ENCODE results near the gene RABAC1. TPM values are rescaled to one million over a fixed set of nuclear protein-coding genes. Genes with fewer than 3 reads are reported as not detected.
"Not testable (repeated sequence)": the region's sequence is repeated elsewhere in the genome, so short reads cannot be mapped to it uniquely, and the experiment has no call there.

Gene RABAC1
- polyA plus RNA-seq, 1 experiment = 149 TPM

GRCh38 chr19:41918095-41918494, 41.0 kb downstream of the RABAC1 start:
- no peak for DNase-seq (ENCODE audit: low read depth, low spot score)
- Histone ChIP-seq H3K4me3 (ENCODE audit: low read depth, low read length) (no peak overlapping the region), H3K9me3 (ENCODE audit: control insufficient read depth, insufficient read depth, low read length) (peaks cover 5% of the 10 kb centered on the region), H3K27me3 (ENCODE audit: control insufficient read depth, insufficient read depth, low read length) (peaks cover 79% of the 10 kb centered on the region), H3K27ac (ENCODE audit: low read depth, low read length) (no peak overlapping the region)
- ChIA-PET CTCF (no interaction called here), POLR2A (no interaction called here)
- TF ChIP-seq, protein P1, sequence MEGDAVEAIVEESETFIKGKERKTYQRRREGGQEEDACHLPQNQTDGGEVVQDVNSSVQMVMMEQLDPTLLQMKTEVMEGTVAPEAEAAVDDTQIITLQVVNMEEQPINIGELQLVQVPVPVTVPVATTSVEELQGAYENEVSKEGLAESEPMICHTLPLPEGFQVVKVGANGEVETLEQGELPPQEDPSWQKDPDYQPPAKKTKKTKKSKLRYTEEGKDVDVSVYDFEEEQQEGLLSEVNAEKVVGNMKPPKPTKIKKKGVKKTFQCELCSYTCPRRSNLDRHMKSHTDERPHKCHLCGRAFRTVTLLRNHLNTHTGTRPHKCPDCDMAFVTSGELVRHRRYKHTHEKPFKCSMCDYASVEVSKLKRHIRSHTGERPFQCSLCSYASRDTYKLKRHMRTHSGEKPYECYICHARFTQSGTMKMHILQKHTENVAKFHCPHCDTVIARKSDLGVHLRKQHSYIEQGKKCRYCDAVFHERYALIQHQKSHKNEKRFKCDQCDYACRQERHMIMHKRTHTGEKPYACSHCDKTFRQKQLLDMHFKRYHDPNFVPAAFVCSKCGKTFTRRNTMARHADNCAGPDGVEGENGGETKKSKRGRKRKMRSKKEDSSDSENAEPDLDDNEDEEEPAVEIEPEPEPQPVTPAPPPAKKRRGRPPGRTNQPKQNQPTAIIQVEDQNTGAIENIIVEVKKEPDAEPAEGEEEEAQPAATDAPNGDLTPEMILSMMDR (IDR thresholded peaks at IDR 0.05; ENCODE audit: low read depth, low read length) = no peak

DNA sequence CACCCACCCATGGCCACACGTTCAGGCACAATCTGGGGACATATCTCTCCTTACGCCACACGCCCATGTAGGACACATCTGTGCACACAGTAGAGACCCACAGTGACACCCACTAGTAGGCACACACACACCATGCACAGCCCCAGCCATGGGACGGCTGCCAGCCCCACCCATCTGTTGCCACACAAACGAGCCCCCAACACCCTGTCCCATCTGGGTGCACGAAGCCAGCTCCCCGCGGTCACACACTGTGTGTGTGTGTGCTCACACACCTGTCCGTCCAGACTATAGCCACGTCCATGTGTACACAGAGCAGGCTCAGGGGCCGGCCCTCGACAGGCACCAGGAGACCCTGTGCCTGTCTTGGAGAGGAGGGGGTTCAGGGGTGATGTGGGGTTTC, 41.4 kb downstream of the RABAC1 start:
- Histone ChIP-seq H3K27me3 (ENCODE audit: control insufficient read depth, insufficient read depth, low read length) (peaks cover 78% of the 10 kb centered on the region), H3K9me3 (ENCODE audit: control insufficient read depth, insufficient read depth, low read length) (peaks cover 5% of the 10 kb centered on the region), H3K27ac (ENCODE audit: low read depth, low read length) (no peak overlapping the region), H3K4me3 (ENCODE audit: low read depth, low read length) (no peak overlapping the region)
- ChIA-PET POLR2A (no interaction called here), CTCF (no interaction called here)
- TF ChIP-seq, protein P1 (IDR thresholded peaks at IDR 0.05; ENCODE audit: low read depth, low read length) = no peak
- no peak for DNase-seq (ENCODE audit: low read depth, low spot score)

- CTCF ChIA-PET = no interaction called here
- no peak for DNase-seq (ENCODE audit: low read depth, low spot score)
- peaks cover 3% of the 10 kb centered on the region for H3K9me3 ChIP-seq (ENCODE audit: control insufficient read depth, insufficient read depth, low read length)
- H3K27ac ChIP-seq (ENCODE audit: low read depth, low read length) = no peak overlapping the region
- H3K27me3 ChIP-seq (ENCODE audit: control insufficient read depth, insufficient read depth, low read length) = peaks cover 77% of the 10 kb centered on the region
- TF ChIP-seq, protein P1 (IDR thresholded peaks at IDR 0.05; ENCODE audit: low read depth, low read length) = no peak
- no peak overlapping the region for H3K4me3 ChIP-seq (ENCODE audit: low read depth, low read length)
- POLR2A ChIA-PET = no interaction called here
Observed at GRCh38 chr19:41915776-41916414, 43.2 kb downstream of the RABAC1 start.

DNA sequence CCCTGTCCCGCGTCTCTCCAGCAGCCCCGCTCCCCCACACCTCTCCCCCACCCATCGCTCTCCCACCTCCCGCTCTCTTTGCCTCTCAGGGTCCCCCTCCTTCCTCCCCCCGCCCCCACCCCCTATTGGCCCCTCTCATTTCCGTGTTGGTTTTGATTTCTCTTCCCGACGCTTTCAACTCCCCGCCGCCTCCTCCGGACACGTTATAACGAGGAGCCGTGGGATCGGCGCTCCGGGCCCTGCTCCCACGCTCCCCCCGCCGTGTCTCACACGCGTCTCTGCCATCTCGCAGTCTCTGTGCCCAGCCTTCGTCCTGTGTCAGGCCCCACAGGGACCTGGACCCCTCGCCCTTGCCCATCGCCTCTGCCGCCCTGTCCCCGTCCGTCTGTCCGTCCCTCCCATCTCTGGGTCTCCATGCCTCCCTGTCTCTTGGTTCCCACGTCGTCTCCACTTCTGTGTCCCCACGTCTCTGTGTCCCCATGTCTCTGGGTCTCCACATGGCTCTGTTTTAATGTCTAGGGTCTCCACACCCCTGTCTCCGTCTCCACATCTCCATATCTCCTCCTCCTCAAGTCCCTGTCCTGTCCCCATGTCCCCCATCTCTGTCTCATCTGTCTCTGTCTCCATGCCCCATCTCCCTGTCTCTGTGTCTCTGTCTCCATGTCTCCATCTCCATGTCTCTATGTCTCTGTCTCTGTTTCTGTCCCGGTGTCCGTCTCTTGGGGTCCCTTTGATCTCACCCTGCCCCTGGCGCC, 43.9 kb downstream of the RABAC1 start:
- no peak for DNase-seq (ENCODE audit: low read depth, low spot score)
- POLR2A ChIA-PET = no interaction called here

DNA sequence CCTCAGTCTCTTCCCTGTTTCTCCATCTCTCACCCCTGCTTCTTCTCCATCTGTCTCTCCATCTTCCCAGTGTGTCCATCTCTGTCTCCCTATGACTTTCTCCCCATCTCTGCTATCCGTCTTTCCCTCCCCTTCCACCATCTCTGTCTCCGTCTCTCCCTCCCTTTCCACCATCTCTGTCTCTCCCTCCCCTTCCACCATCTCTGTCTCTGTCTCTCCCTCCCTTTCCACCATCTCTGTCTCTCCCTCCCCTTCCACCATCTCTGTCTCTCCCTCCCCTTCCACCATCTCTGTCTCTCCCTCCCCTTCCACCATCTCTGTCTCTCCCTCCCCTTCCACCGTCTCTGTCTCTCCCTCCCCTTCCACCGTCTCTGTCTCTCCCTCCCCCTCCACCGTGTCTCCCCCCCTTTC, 44.7 kb downstream of the RABAC1 start:
- H3K27ac ChIP-seq (ENCODE audit: low read depth, low read length); H3K9me3 ChIP-seq (ENCODE audit: control insufficient read depth, insufficient read depth, low read length); DNase-seq (ENCODE audit: low read depth, low spot score); CTCF ChIA-PET; H3K4me3 ChIP-seq (ENCODE audit: low read depth, low read length); POLR2A ChIA-PET: not testable (repeated sequence)
- H3K27me3 ChIP-seq (ENCODE audit: control insufficient read depth, insufficient read depth, low read length) = peaks cover 74% of the 10 kb centered on the region

More for the DNA sequence above, 43.9 kb downstream of the RABAC1 start:
- H3K27me3 ChIP-seq (ENCODE audit: control insufficient read depth, insufficient read depth, low read length) = peaks cover 72% of the 10 kb centered on the region
- no peak overlapping the region for H3K27ac ChIP-seq (ENCODE audit: low read depth, low read length)
- TF ChIP-seq, protein P1 (IDR thresholded peaks at IDR 0.05; ENCODE audit: low read depth, low read length) = no peak
- H3K9me3 ChIP-seq (ENCODE audit: control insufficient read depth, insufficient read depth, low read length) = no peaks in the 10 kb centered on the region; the same call in none of the 2 replicates
- CTCF ChIA-PET = no interaction called here
- H3K4me3 ChIP-seq (ENCODE audit: low read depth, low read length) = no peak overlapping the region

All from AG04450 (cell line).